Medulla oblongata (tissue), 1 donor: ENCODE results near the gene THRSP.
"Not testable (repeated sequence)": the region's sequence is repeated elsewhere in the genome, so short reads cannot be mapped to it uniquely, and the experiment has no call there.

ENCODE experiments used
- DNase-seq: peaks from one replicate; pipeline ENCODE4 v3.0.0-alpha.2; 2015; ENCODE audit errors: extremely low spot score

THRSP gene

GRCh38 chr11:78039391-78039918 lies 24.2 kb upstream of the THRSP start:
- DNase-seq, result no peak

GRCh38 chr11:78039919-78040671 lies 23.6 kb upstream of the THRSP start:
- peak; percentile 74 for DNase-seq

DNA sequence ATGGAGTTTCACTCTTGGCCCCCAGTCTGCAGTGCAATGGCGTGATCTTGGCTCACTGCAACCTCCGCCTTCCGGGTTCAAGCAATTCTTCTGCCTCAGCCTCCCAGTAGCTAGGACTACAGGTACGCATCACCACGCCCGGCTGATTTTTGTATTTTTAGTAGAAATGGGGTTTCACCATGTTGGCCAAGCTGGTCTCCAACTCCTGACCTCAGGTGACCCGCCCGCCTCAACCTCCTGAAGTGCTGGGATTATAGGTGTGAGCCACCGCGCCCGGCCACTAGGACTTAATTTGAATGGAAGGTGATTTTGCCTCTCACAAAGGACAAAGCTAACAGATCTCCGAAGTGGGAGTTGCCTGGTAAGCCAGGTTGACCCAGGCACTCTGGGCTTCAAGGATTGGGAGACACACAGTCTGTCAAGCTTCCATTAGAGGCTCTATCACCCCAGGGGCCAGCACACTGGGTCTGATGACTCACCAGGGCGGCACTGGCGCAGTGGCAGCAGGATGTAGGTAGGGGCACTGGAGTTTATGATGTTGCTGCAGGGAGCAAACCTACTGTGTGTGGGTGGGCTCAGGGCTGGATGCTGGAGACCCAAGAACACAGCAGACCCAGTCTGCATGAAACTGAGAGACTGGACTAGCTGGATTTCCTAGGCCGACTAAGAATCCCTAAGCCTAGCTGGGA lies 22.8 kb upstream of the THRSP start:
- no peak for DNase-seq

GRCh38 chr11:78041380-78041719 lies 22.3 kb upstream of the THRSP start:
- not testable (repeated sequence) for DNase-seq

GRCh38 chr11:78041843-78042440 lies 21.7 kb upstream of the THRSP start:
- no peak for DNase-seq

- DNase-seq, result no peak
Measured at GRCh38 chr11:78044706-78045105, 19.0 kb upstream of the THRSP start.

DNA sequence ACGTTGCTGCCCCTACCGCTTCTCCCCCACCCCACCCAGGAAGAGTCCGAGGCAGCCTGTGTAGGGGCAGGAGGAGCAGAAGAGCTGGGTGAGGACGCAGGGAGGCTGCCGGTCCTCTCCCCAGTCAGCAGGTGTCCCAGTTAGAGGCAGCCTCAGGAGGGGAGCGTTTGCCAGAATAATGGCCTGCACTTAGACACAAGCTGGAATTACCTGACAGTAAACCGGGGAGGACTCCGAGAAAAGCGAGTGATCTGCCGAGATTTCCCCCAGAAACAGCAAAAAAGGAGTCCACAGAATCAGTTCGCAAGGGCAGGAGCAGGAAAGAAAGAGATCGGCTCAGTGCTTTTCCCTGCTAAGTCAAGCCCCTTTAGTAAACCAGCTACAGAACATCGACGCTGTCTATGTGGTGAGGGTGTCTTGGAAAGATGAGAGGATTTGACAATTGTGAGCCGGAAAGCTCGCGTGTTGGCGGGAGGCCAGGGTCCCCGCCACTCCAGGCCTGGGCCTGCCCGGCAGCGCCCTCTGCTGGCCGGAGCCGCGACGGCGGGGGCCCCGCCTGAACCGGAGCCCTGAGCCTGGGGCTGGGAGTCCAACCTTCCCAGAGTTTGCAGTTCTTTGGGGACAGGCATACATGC lies 17.7 kb upstream of the THRSP start:
- peak; percentile 89 for DNase-seq

GRCh38 chr11:78046486-78046854 lies 17.2 kb upstream of the THRSP start:
- no peak for DNase-seq

DNA sequence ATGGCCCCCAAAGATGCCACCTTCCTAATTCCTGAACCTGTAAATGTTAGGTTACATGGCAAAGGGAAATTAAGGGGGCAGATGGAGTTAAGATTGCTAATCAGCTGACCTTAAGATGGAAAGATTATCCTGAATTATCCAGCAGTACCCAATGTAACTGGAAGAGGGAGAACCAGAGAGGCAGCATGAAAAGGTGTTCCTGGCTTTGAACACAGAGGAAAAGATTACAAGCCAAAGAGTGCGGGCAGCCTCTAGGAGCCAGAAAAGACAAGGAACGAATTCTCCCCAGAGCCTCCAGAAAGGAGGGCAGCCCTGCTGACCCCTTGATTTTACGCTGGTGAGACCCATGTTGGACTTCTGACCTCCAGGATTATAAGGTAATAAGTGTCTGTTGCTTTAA lies 15.1 kb upstream of the THRSP start:
- no peak for DNase-seq

DNA sequence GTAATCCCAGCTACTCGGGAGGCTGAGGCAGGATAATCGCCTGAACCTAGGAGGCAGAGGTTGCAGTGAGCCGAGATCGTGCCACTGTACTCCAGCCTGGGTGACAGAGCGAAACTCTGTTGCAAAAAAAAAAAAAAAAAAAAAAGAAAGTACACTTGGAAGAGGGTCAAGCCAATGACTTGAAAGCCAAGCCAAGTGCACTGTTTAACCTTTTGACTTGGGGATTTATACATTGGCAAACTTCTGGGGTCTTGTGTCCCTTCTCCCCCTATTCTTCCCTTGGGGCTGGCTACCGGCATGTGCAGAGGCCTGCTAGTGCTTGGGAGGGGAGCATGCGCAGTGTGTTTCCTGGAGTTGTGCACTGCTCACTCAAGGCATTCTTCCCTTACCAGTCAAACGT lies 14.3 kb upstream of the THRSP start:
- DNase-seq, result no peak

GRCh38 chr11:78050964-78051831 lies 12.5 kb upstream of the THRSP start:
- no peak for DNase-seq

GRCh38 chr11:78054971-78055370 lies 8.7 kb upstream of the THRSP start:
- DNase-seq, result no peak

- no peak for DNase-seq
Measured at GRCh38 chr11:78056093-78056492, 7.6 kb upstream of the THRSP start.

DNA sequence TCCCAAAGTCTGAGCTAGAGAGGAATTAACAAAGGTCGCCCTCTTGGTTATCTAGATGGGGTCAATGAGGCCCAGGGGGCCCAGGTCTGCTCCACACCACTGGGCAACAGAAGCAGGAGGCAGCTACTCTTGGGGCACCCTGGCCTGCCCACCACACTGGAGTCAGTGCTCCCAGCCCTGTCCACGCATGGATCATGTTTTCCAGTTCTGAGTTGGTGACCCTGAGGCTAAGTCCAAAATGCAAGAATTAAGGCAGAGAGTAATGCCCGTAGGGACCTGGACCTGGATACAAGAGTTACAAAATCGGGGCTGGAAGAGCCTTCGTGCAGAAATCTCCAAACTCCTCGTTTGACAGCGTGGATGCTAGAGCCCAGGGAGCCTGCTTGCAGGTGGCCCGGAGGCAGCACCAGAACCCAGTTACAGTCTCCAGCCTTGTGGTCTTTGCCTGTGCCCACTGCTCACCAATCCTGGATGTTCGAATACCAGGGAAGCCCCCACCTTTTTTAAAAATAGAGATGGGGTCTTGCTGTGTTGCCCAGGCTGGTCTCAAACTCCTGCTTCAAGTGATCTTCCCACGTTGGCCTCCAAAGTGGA lies 6.1 kb upstream of the THRSP start:
- DNase-seq, result no peak

- DNase-seq, result not testable (repeated sequence)
Measured at GRCh38 chr11:78059749-78060328, 3.8 kb upstream of the THRSP start.

GRCh38 chr11:78060533-78060932 lies 3.1 kb upstream of the THRSP start:
- no peak for DNase-seq

DNA sequence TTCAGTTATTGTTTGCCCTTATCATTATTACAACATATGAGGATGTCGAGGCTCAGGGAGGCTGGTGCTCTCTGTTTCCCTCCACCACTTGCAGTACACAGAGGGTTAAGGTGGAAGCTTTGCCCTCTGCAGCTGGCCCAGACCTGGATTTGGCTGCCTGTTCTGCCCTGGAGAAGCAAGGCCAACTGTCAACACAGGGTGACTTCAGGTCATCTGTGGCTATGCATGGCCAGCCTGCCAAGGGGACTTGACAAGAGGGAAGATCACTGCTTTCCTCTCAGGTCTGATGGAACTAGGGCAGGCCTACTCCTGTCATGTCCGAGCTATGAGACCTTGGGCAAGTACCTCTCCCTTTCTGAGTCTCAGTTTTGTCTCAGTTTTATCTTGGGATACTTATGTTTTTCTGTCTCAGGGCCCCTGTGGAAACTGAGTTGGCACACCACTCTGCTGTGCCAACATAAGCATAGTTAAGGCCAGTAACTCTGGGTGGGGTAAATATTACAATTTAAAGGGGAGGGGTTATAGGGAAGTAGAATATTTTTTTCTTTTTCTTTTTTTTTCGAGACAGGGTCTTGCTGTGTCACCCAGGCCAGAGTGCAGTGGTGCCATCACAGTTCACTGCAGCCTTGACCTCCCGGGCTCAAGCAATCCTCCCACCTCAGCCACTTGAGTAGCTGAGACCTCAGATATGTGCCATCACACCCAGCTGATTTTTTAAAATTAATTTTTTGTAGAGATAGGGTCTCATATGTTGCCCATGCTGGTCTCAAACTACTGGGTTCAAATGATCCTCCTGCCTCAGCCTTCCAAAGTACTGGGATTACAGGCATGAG lies 2.4 kb upstream of the THRSP start:
- DNase-seq, result no peak

DNA sequence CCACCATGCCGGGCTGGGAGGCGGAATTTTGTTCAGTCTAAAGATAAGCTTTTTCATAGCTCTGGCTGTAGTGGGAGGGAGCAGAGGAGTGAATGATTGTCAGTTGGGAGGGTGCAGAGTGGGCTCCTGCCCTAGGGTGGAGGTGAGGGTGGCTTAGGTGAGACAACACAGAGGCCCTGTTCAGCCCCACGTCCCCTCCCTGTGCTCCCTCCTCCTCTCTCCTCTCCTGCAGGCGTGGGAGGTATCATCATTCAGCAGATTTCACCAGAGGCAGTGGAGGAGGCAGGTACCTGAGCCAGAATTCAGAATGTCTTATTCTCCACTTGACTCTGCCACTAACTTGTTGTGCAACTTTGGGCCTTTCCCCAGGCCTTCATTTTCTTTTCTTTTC lies 1.7 kb upstream of the THRSP start:
- DNase-seq, result no peak

DNA sequence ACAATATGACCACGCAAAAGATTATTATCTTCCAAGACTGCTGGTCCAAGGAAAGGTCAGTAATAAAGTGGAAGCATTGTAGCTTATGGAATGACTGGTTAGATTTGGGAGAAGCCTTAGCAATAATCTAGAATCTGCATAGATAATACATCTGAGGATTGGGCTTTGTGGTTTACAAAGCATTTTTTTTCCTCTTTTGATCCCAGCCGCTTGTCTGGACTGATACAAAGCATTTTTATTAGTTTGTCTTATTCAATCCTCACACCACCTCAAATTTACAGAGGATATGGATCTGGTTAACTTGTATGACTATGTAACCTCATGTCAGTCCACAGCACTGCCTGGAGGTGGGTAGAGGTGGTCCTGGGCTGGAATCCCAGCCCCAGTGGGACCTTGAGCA lies 990 bp upstream of the THRSP start:
- no peak for DNase-seq

- no peak for DNase-seq
Measured at GRCh38 chr11:78065203-78065602, 1.5 kb downstream of the THRSP start.
